HepG2 (cell line): Measurements from ENCODE around the gene UBAP2L. TPM values are rescaled to one million over a fixed set of nuclear protein-coding genes. Genes with fewer than 3 reads are reported as not detected.
A peak's percentile ranks its signal among the peaks of the same experiment; 100 is the strongest.

ENCODE experiments used
- ATAC-seq: fragments of 200-7000 bp; cut with Tn5 transposase; 3 replicates; pipeline ENCODE4 v1.9.1; 2020; ENCODE audit warnings: mild to moderate bottlenecking, moderate library complexity
- BruUV-seq: library from RNA; stranded (reverse); fragments of 400-500 nt; replicated peaks from 2 replicates; lab custom pipeline; 2021; lab: Mats Ljungman, UMichigan
- CTCF ChIA-PET: fragments of 300-600 bp; formaldehyde crosslinking; extraction: SDS; loops from one replicate; lab custom pipeline; 2021; ENCODE audit warnings: low total read pairs, inconsistent platforms, low intra/inter-chr PET ratio; lab: Yijun Ruan, JAX
- POLR2A ChIA-PET: fragments of 350-600 bp; sonication (Branson Sonifier 250); formaldehyde crosslinking; loops from one replicate; lab custom pipeline; 2020; ENCODE audit warnings: antibody characterized with exemption, inconsistent platforms; lab: Yijun Ruan, JAX
- DNase-seq: peaks from one replicate; pipeline ENCODE4 v3.0.0-alpha.2; 2015; ENCODE audit warnings: low spot score
- FAIRE-seq: peaks from 3 replicates; lab custom pipeline; 2011; peaks lifted over from hg19 to GRCh38; lab: Jason Lieb, UNC
- H2AFZ ChIP-seq: one replicate; pipeline ENCODE4 v1.6.1; 2011; ENCODE audit warnings: low read length, inconsistent platforms
- H3K27ac ChIP-seq: fragments of 300-600 bp; 3 replicates; pipeline ENCODE4 v1.8.0; 2011; ENCODE audit warnings: mixed run types, mild to moderate bottlenecking, mixed read lengths, low read length, inconsistent platforms; ENCODE audit not compliant: insufficient read depth; ENCODE audit errors: extremely low read length
- H3K27me3 ChIP-seq, 2 experiments: fragments of 200-600 bp in 1 of 2; 2 replicates in 1 of 2; 3 replicates in 1 of 2; pipeline versions ENCODE4 v1.6.0 to v1.8.0; 2011; ENCODE audit warnings: low read length in 2 of 2, mild to moderate bottlenecking in 2 of 2, moderate library complexity in 2 of 2, inconsistent platforms in 1 of 2; ENCODE audit not compliant: insufficient read depth in 2 of 2, control insufficient read depth in 1 of 2
- H3K36me3 ChIP-seq, 2 experiments: fragments of 200-600 bp in 1 of 2; replicated peaks in 1 of 2; 2 replicates in 1 of 2; 3 replicates in 1 of 2; pipeline versions ENCODE4 v1.5.1 to v1.8.0; 2011; ENCODE audit warnings: low read length in 2 of 2, inconsistent platforms in 1 of 2; ENCODE audit not compliant: insufficient read depth in 2 of 2, control insufficient read depth in 1 of 2
- H3K4me1 ChIP-seq: 2 replicates; pipeline ENCODE4 v1.5.1; 2012; ENCODE audit warnings: low read length, inconsistent platforms; ENCODE audit not compliant: insufficient read depth
- H3K4me2 ChIP-seq: 2 replicates; pipeline ENCODE4 v1.6.0; 2011; ENCODE audit warnings: low read depth, low read length, inconsistent platforms
- H3K4me3 ChIP-seq, 3 experiments: fragments of 200-600 bp in 1 of 3; sonication (generic), shearing (Covaris generic) in 1 of 3; replicated peaks in 1 of 3; 2 replicates each; pipeline ENCODE4 v1.5.1; 2011 to 2016; ENCODE audit warnings: low read length in 3 of 3, inconsistent platforms in 2 of 3, low read depth in 2 of 3, mild to moderate bottlenecking in 2 of 3, control low read depth in 1 of 3, mixed read lengths in 1 of 3; ENCODE audit not compliant: insufficient read depth in 1 of 3
- H3K79me2 ChIP-seq: one replicate; pipeline ENCODE4 v1.6.1; 2011; ENCODE audit warnings: low read length, inconsistent platforms; ENCODE audit not compliant: insufficient read depth
- H3K9ac ChIP-seq: 2 replicates; pipeline ENCODE4 v1.6.0; 2011; ENCODE audit warnings: mild to moderate bottlenecking, low read depth, low read length, inconsistent platforms; ENCODE audit not compliant: insufficient read depth
- H3K9me3 ChIP-seq: 2 replicates; pipeline ENCODE4 v1.5.1; 2012; ENCODE audit warnings: mild to moderate bottlenecking, low read length
- H4K20me1 ChIP-seq: 2 replicates; pipeline ENCODE4 v1.6.0; 2011; ENCODE audit warnings: inconsistent platforms, mild to moderate bottlenecking, low read length, moderate library complexity; ENCODE audit not compliant: insufficient read depth
- CEBPB ChIP-seq: IDR thresholded peaks from 2 replicates; pipeline ENCODE4 v1.6.1; 2011; ENCODE audit warnings: low read depth, low read length, improper control_type of control experiment, borderline replicate concordance
- FOSL2 ChIP-seq: sonication (generic); formaldehyde crosslinking; IDR thresholded peaks from 2 replicates; pipeline ENCODE4 v1.4.0; 2020; ENCODE audit warnings: missing genetic modification reagents
- HIVEP1 ChIP-seq: sonication (generic); formaldehyde crosslinking; IDR thresholded peaks from 2 replicates; pipeline ENCODE4 v1.4.0; 2020; ENCODE audit warnings: mild to moderate bottlenecking, missing genetic modification reagents
- IKZF4 ChIP-seq: sonication (generic); formaldehyde crosslinking; IDR thresholded peaks from 2 replicates; pipeline ENCODE4 v1.5.1; 2020; ENCODE audit warnings: borderline replicate concordance, mild to moderate bottlenecking, low read depth, missing genetic modification reagents; ENCODE audit errors: not compliant biosample characterization
- MLLT10 ChIP-seq: sonication (generic); formaldehyde crosslinking; IDR thresholded peaks from 2 replicates; pipeline ENCODE4 v1.4.0; 2020; ENCODE audit warnings: missing genetic modification reagents
- POLR2A ChIP-seq, 2 experiments: IDR thresholded peaks; 2 replicates each; pipeline ENCODE4 v1.6.1; 2011; ENCODE audit warnings: low read depth in 2 of 2, low read length in 2 of 2, mild to moderate bottlenecking in 1 of 2, moderate library complexity in 1 of 2; ENCODE audit not compliant: insufficient read depth in 1 of 2
- REL ChIP-seq: sonication (generic); formaldehyde crosslinking; conservative IDR thresholded peaks from 2 replicates; pipeline ENCODE4 v1.8.0; 2022; ENCODE audit warnings: mild to moderate bottlenecking, missing genetic modification reagents, moderate library complexity
- RFX3 ChIP-seq: IDR thresholded peaks from 2 replicates; pipeline ENCODE4 v1.6.1; 2016; ENCODE audit warnings: missing biosample characterization, missing genetic modification reagents
- SAP130 ChIP-seq: IDR thresholded peaks from 2 replicates; pipeline ENCODE4 v1.6.1; 2016; ENCODE audit warnings: low read depth
- TCF12 ChIP-seq, 2 experiments: fragments of 450-650 bp in 1 of 2; sonication (generic) in 1 of 2; formaldehyde crosslinking in 1 of 2; IDR thresholded peaks; 2 replicates each; pipeline versions ENCODE4 v1.6.1 to v1.8.0; 2017 to 2022; ENCODE audit warnings: antibody characterized with exemption in 1 of 2, mild to moderate bottlenecking in 1 of 2, missing genetic modification reagents in 1 of 2, moderate library complexity in 1 of 2
- ZBTB3 ChIP-seq: sonication (generic); formaldehyde crosslinking; IDR thresholded peaks from 2 replicates; pipeline ENCODE4 v1.4.0; 2020; ENCODE audit warnings: low read depth, mild to moderate bottlenecking, moderate library complexity, missing genetic modification reagents, borderline replicate concordance
- ZC3H4 ChIP-seq: sonication (generic); formaldehyde crosslinking; IDR thresholded peaks from 2 replicates; pipeline ENCODE4 v1.4.0; 2020; ENCODE audit warnings: missing genetic modification reagents, borderline replicate concordance
- ZNF510 ChIP-seq: sonication (generic); formaldehyde crosslinking; IDR thresholded peaks from 2 replicates; pipeline ENCODE4 v1.4.0; 2020; ENCODE audit warnings: low read depth, mild to moderate bottlenecking, missing genetic modification reagents
- WGBS: methylation state at CpG from one replicate; pipeline ENCODE4 v1.1.6; 2017; ENCODE audit warnings: low lambda C conversion rate; 5-methylcytosine and 5-hydroxymethylcytosine counted together
- in situ Hi-C: cut with HindIII; loops from 2 replicates; pipeline ENCODE4 v1.10.0; 2017; ENCODE audit warnings: low pct_unique_long_range_greater_than_20kb; ENCODE audit not compliant: extremely low pct_ligation_motif_present
- intact Hi-C: fragments of 100-400 bp; cut with micrococcal nuclease; formaldehyde crosslinking; loops from one replicate; pipeline ENCODE4 v1.10.0; 2022; ENCODE audit not compliant: unreplicated experiment
- polyA plus RNA-seq, 8 experiments: library from polyadenylated mRNA; depleted of rRNA in 3 of 8; stranded (reverse) in 7 of 8; unstranded in 1 of 8; fragments of >200 nt; fragmentation: Illumina TruSeq in 4 of 8; extraction: Trizol in 4 of 8; gene quantifications; 2 replicates each; pipeline versions ENCODE4 v1.2.1 to v1.2.3, GENCODE V29; 2011 to 2016; ENCODE audit warnings: low read depth in 4 of 8, missing spikeins in 1 of 8, mixed read lengths in 1 of 8; ENCODE audit not compliant: insufficient read depth in 1 of 8
- total RNA-seq, 5 experiments: library from RNA; depleted of rRNA; stranded (reverse); fragments of >200 nt; fragmentation: Illumina TruSeq; extraction: Trizol; gene quantifications; 2 replicates each; pipeline ENCODE4 v1.2.3, GENCODE V29; 2016; ENCODE audit warnings: low read depth in 1 of 5
- TF ChIP-seq, protein P1 (sequence below): sonication (generic); formaldehyde crosslinking; conservative IDR thresholded peaks from 2 replicates; pipeline ENCODE4 v1.8.1; 2023; ENCODE audit warnings: missing genetic modification reagents
- TF ChIP-seq, protein P2 (sequence below): sonication (generic); formaldehyde crosslinking; IDR thresholded peaks from 2 replicates; pipeline ENCODE4 v1.4.0; 2020; ENCODE audit warnings: mild to moderate bottlenecking, low read depth, missing genetic modification reagents
- TF ChIP-seq, protein P3 (sequence below): sonication (generic); formaldehyde crosslinking; IDR thresholded peaks from 2 replicates; pipeline ENCODE4 v1.8.0; 2022; ENCODE audit warnings: missing genetic modification reagents, mild to moderate bottlenecking, moderate library complexity, borderline replicate concordance
- TF ChIP-seq, protein P4 (sequence below), 2 experiments: fragments of 450-650 bp in 1 of 2; sonication (generic) in 1 of 2; formaldehyde crosslinking; IDR thresholded peaks; 2 replicates each; pipeline versions ENCODE4 v1.5.0 to v1.8.0; 2020 to 2022; ENCODE audit warnings: mild to moderate bottlenecking in 1 of 2, missing genetic modification reagents in 1 of 2
- TF ChIP-seq, protein P5 (sequence below): IDR thresholded peaks from 2 replicates; pipeline ENCODE4 v1.6.1; 2012; ENCODE audit warnings: inconsistent platforms

The UBAP2L gene
- total and polyA plus RNA-seq, 2 of the 13 experiments (the other 11 are each of a cell fraction or from before 2014, with no cell fraction given): 74.2 to 159 TPM

DNA sequence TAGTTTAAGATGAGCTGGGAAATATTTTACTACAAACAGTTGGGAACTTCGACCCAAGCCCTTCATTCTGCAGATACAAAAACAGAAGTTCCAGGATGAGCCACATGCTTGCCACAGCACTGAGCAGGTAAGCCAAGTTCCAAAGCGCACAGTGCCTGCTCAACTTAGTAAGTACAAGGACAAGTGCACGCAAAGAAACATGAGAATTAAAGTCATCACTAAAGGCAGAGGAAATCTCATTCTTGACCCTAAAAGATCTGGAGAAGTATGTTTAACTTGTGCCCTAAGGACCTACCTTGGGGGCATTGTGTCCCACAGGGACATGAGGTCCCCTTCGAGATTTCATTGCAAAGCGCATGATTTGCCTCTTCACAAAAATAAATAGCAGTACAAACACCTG is 1.2 kb upstream of the UBAP2L start:
- H3K4me1 ChIP-seq: peaks cover 79% of the 10 kb centered on the region
- TF ChIP-seq REL (CRISPR knock-in tag) (no peak), SAP130 (CRISPR knock-in tag) (peak; percentile 31; the same call in 1 of the 2 replicates), MLLT10 (CRISPR knock-in tag) (no peak), CEBPB (no peak), TCF12 (IDR thresholded peaks at IDR 0.05) (no peak), TCF12 (CRISPR knock-in tag; IDR thresholded peaks at IDR 0.05) (no peak), ZBTB3 (CRISPR knock-in tag) (no peak), IKZF4 (CRISPR knock-in tag) (no peak), POLR2A (IDR thresholded peaks at IDR 0.05; ENCODE audit: insufficient read depth in 1 of 2, low read depth in 2 of 2, low read length in 2 of 2) (peak; percentile 56 to 71; a peak in 2 of 4 replicates), FOSL2 (CRISPR knock-in tag) (no peak), HIVEP1 (CRISPR knock-in tag) (no peak), ZNF510 (CRISPR knock-in tag) (no peak), ZC3H4 (CRISPR knock-in tag) (0 out of 2 replicates have a peak, but pooled peaks have one; percentile 24), RFX3 (CRISPR knock-in tag) (no peak)
- TF ChIP-seq, protein P1, sequence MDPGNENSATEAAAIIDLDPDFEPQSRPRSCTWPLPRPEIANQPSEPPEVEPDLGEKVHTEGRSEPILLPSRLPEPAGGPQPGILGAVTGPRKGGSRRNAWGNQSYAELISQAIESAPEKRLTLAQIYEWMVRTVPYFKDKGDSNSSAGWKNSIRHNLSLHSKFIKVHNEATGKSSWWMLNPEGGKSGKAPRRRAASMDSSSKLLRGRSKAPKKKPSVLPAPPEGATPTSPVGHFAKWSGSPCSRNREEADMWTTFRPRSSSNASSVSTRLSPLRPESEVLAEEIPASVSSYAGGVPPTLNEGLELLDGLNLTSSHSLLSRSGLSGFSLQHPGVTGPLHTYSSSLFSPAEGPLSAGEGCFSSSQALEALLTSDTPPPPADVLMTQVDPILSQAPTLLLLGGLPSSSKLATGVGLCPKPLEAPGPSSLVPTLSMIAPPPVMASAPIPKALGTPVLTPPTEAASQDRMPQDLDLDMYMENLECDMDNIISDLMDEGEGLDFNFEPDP (CRISPR knock-in tag): 0 out of 2 replicates have a peak, but pooled peaks have one; percentile 3
- TF ChIP-seq, protein P2, sequence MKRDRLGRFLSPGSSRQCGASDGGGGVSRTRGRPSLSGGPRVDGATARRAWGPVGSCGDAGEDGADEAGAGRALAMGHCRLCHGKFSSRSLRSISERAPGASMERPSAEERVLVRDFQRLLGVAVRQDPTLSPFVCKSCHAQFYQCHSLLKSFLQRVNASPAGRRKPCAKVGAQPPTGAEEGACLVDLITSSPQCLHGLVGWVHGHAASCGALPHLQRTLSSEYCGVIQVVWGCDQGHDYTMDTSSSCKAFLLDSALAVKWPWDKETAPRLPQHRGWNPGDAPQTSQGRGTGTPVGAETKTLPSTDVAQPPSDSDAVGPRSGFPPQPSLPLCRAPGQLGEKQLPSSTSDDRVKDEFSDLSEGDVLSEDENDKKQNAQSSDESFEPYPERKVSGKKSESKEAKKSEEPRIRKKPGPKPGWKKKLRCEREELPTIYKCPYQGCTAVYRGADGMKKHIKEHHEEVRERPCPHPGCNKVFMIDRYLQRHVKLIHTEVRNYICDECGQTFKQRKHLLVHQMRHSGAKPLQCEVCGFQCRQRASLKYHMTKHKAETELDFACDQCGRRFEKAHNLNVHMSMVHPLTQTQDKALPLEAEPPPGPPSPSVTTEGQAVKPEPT (CRISPR knock-in tag): no peak
- TF ChIP-seq, protein P3, sequence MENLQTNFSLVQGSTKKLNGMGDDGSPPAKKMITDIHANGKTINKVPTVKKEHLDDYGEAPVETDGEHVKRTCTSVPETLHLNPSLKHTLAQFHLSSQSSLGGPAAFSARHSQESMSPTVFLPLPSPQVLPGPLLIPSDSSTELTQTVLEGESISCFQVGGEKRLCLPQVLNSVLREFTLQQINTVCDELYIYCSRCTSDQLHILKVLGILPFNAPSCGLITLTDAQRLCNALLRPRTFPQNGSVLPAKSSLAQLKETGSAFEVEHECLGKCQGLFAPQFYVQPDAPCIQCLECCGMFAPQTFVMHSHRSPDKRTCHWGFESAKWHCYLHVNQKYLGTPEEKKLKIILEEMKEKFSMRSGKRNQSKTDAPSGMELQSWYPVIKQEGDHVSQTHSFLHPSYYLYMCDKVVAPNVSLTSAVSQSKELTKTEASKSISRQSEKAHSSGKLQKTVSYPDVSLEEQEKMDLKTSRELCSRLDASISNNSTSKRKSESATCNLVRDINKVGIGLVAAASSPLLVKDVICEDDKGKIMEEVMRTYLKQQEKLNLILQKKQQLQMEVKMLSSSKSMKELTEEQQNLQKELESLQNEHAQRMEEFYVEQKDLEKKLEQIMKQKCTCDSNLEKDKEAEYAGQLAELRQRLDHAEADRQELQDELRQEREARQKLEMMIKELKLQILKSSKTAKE (CRISPR knock-in tag): no peak
- TF ChIP-seq, protein P4, sequence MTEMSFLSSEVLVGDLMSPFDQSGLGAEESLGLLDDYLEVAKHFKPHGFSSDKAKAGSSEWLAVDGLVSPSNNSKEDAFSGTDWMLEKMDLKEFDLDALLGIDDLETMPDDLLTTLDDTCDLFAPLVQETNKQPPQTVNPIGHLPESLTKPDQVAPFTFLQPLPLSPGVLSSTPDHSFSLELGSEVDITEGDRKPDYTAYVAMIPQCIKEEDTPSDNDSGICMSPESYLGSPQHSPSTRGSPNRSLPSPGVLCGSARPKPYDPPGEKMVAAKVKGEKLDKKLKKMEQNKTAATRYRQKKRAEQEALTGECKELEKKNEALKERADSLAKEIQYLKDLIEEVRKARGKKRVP (CRISPR knock-in tag; IDR thresholded peaks at IDR 0.05): no peak
- TF ChIP-seq, protein P5, sequence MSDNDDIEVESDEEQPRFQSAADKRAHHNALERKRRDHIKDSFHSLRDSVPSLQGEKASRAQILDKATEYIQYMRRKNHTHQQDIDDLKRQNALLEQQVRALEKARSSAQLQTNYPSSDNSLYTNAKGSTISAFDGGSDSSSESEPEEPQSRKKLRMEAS: peak; percentile 76

More for the DNA sequence above, 1.2 kb upstream of the UBAP2L start:
- H3K4me3 ChIP-seq: peak overlapping the region; percentile 87 to 99 (median 90)
- POLR2A ChIA-PET: interaction anchor here (0.9 to 3.0 kb wide), 13 partner anchors 10 to 754 kb away, joined by 3 to 29 read pairs (median 7); partner anchors contain the start of genes CREB3L4, HAX1 and RPS27
- intact Hi-C loops (no loop called here), in situ Hi-C loops (no loop called here)
- peak; percentile 26 for FAIRE-seq
- peak; percentile 29 for ATAC-seq
- H2AFZ ChIP-seq: no peak overlapping the region
- peaks cover 2 to 19% of the 10 kb centered on the region in 2 experiments; a peak in 4 of 5 replicates for H3K36me3 ChIP-seq
- peaks cover 73% of the 10 kb centered on the region for H3K79me2 ChIP-seq
- H3K27ac ChIP-seq: peak overlapping the region; percentile 100
- peaks cover 21% of the 10 kb centered on the region for H4K20me1 ChIP-seq
- CTCF ChIA-PET: no interaction called here
- no peaks in the 10 kb centered on the region for H3K9me3 ChIP-seq
- BruUV-seq: no TSS peak
- peak overlapping the region; percentile 100 for H3K9ac ChIP-seq
- H3K4me2 ChIP-seq: peak overlapping the region; percentile 89
- peak; percentile 54 for DNase-seq
- no peaks in the 10 kb centered on the region; a peak in 1 of 5 replicates for H3K27me3 ChIP-seq
- WGBS: 3% methylated on average over 5 of the region's 5 CpGs
